ENCODE results near the gene NAA15. TPM values are rescaled to one million over a fixed set of nuclear protein-coding genes. Genes with fewer than 3 reads are reported as not detected.
"Not testable (repeated sequence)": the region's sequence is repeated elsewhere in the genome, so short reads cannot be mapped to it uniquely, and the experiment has no call there.

Gene NAA15
- total RNA-seq, 4 donors from 2014 or later = 25.0 to 48.8 (median 37.2) TPM

DNA sequence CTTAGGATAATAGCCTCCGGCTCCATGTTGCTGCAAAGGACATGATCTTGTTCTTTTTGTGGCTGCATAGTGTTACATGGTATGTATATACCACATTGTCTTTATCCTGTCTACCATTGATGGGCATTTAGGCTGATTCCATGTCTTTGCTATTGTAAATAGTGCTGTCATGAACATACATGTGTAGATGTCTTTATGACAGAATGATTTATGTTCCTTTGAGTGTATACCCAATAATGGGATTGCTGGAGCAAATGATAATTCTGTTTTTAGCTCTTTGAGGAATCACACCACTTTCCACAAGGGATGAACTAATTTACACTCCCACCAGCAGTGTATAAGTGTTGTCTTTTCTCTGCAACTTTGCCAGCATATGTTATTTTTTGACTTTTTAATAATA, 157.2 kb downstream of the NAA15 start:
- no peak for TF ChIP-seq POLR2A (IDR thresholded peaks at IDR 0.05)
- TF ChIP-seq, protein P1, sequence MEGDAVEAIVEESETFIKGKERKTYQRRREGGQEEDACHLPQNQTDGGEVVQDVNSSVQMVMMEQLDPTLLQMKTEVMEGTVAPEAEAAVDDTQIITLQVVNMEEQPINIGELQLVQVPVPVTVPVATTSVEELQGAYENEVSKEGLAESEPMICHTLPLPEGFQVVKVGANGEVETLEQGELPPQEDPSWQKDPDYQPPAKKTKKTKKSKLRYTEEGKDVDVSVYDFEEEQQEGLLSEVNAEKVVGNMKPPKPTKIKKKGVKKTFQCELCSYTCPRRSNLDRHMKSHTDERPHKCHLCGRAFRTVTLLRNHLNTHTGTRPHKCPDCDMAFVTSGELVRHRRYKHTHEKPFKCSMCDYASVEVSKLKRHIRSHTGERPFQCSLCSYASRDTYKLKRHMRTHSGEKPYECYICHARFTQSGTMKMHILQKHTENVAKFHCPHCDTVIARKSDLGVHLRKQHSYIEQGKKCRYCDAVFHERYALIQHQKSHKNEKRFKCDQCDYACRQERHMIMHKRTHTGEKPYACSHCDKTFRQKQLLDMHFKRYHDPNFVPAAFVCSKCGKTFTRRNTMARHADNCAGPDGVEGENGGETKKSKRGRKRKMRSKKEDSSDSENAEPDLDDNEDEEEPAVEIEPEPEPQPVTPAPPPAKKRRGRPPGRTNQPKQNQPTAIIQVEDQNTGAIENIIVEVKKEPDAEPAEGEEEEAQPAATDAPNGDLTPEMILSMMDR (IDR thresholded peaks at IDR 0.05 in 4 of 5, conservative IDR thresholded peaks at IDR 0.05 in 1 of 5) = no peak
- peaks cover 25 to 32% of the 10 kb centered on the region in 2 donors for H3K4me1 ChIP-seq
- DNase-seq (no peak), ATAC-seq (no peak)
- intact Hi-C loops (cut with DNase I; ENCODE audit: low total_unique reads) = loop anchor here (10.0 kb wide), 2 partner anchors 374 to 696 kb away; partner anchors contain the start of gene MAML3
- no peak overlapping the region for H3K4me3 ChIP-seq
- no peak overlapping the region for H3K27ac ChIP-seq
- H3K9me3 ChIP-seq = no peaks in the 10 kb centered on the region
- in situ Hi-C loops (cut with MboI; ENCODE audit: low sequenced_read_pairs in 4 of 4) = no loop called here
- no peaks in the 10 kb centered on the region for H3K36me3 ChIP-seq
- no peaks in the 10 kb centered on the region for H3K27me3 ChIP-seq

DNA sequence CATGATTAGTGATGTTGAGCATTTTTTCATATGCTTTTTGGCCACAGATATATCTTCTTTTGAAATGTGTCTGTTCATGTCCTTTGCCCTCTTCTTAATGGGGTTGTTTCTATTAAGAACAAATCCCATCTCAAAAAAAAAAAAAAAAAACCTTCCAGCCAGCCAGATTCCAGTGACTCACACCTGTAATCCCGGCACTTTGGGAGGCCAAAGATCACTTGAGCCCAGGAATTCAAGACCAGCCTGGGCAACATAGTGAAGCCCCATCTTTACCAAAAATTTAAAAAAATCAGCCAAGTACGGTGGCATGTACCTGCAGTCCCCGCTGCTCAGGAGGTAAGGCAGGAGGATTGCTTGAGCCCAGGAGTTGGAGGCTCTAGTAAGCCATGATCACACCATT, 157.7 kb downstream of the NAA15 start:
- TF ChIP-seq, protein P1 (IDR thresholded peaks at IDR 0.05 in 4 of 5, conservative IDR thresholded peaks at IDR 0.05 in 1 of 5) = no peak
- no peak for TF ChIP-seq POLR2A (IDR thresholded peaks at IDR 0.05)
- Histone ChIP-seq H3K27ac (no peak overlapping the region), H3K9me3 (no peaks in the 10 kb centered on the region), H3K27me3 (no peaks in the 10 kb centered on the region), H3K4me1 (peaks cover 25 to 32% of the 10 kb centered on the region in 2 donors), H3K4me3 (no peak overlapping the region), H3K36me3 (no peaks in the 10 kb centered on the region)
- intact Hi-C loops (cut with DNase I; ENCODE audit: low total_unique reads) = loop anchor here (10.0 kb wide), 2 partner anchors 374 to 696 kb away; partner anchors contain the start of gene MAML3
- DNase-seq = no peak
- in situ Hi-C loops (cut with MboI; ENCODE audit: low sequenced_read_pairs in 4 of 4) = no loop called here
- no peak for ATAC-seq

DNA sequence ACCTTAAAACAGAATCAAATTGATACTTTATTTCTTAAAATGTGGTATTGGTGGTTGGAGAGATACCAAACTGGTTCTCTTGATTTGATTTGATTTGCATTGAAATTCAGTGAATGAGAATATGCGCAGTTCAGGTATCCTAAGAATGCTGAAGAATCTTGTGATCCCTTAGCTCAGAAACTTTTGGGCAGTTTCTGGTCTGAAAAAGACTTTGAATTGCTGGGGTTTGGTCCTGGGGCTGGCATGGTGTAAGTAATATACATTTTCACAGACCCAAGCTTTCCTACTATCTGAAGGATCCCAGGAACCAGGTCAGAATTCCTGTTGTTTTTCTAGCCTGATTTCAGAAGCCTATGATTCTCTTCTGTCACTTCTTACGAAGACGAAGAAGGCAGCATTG, 159.3 kb downstream of the NAA15 start:
- H3K9me3 ChIP-seq = no peaks in the 10 kb centered on the region
- no peak overlapping the region for H3K4me3 ChIP-seq
- no peak for TF ChIP-seq POLR2A (IDR thresholded peaks at IDR 0.05)
- TF ChIP-seq, protein P1 (IDR thresholded peaks at IDR 0.05 in 4 of 5, conservative IDR thresholded peaks at IDR 0.05 in 1 of 5) = no peak
- no peak overlapping the region for H3K27ac ChIP-seq
- ATAC-seq (no peak), DNase-seq (no peak)
- in situ Hi-C loops (cut with MboI; ENCODE audit: low sequenced_read_pairs in 4 of 4) (loop anchor here in 1 of 4 donors (10.0 kb wide), 1 partner anchor 46 kb away; no protein-coding TSS in a partner anchor), intact Hi-C loops (cut with DNase I; ENCODE audit: low total_unique reads) (no loop called here)
- H3K36me3 ChIP-seq = no peaks in the 10 kb centered on the region
- H3K27me3 ChIP-seq = no peaks in the 10 kb centered on the region
- peaks cover 12 to 21% of the 10 kb centered on the region in 2 donors for H3K4me1 ChIP-seq

DNA sequence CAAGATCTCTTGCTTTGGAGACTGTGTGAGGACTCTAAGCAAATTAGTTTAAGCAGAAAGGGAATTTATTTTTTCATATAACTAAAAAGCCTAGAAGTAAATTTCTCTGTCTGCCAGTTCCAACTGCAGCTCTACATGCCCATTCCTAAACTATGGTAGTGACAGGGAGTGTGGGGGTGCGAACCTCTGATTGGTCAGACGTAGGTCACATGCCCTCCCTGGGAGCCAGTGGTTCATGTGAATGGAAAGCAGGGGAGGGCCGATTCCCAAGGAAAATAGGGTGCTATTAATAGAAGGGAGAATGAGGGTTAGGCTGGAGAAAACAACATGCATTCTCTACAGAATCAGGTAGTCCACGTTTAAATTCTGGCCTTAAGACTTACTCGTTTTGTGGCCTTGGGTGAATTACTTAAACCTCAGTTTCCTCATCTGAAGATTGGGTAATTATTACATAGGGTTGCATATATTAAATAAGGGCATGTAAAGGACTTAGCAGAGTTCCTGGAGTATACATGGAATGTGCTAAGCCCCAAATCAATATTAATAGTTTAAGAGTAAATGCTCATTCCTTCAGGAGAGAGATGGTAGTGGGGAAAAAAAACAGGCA, 159.8 kb downstream of the NAA15 start:
- no peak for DNase-seq
- H3K4me1 ChIP-seq = peaks cover 11 to 16% of the 10 kb centered on the region in 2 donors

DNA sequence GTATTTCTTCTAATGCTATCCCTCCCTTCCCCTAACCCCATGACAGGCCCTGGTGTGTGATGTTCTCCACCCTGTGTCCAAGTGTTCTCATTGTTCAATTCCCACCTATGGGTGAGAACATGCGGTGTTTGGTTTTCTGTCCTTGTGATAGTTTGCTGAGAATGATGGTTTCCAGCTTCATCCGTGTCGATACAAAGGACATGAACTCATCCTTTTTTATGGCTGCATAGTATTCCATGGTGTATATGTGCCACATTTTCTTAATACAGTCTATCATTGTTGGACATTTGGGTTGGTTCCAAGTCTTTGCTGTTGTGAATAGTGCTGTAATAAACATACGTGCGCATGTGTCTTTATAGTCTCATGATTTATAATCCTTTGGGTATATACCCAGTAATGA, 163.2 kb downstream of the NAA15 start:
- H3K4me1 ChIP-seq; H3K27ac ChIP-seq; H3K9me3 ChIP-seq; H3K27me3 ChIP-seq; intact Hi-C loops (cut with DNase I; ENCODE audit: low total_unique reads); H3K36me3 ChIP-seq; DNase-seq; ATAC-seq; H3K4me3 ChIP-seq: not testable (repeated sequence)
- in situ Hi-C loops (cut with MboI; ENCODE audit: low sequenced_read_pairs in 4 of 4) = loop anchor here in 1 of 4 donors (10.0 kb wide), 1 partner anchor 50 kb away; no protein-coding TSS in a partner anchor

More for the DNA sequence above, 159.8 kb downstream of the NAA15 start:
- H3K27me3 ChIP-seq = no peaks in the 10 kb centered on the region
- in situ Hi-C loops (cut with MboI; ENCODE audit: low sequenced_read_pairs in 4 of 4) = loop anchor here in 1 of 4 donors (10.0 kb wide), 1 partner anchor 46 kb away; no protein-coding TSS in a partner anchor
- H3K4me3 ChIP-seq = no peak overlapping the region
- no peak for ATAC-seq
- no peaks in the 10 kb centered on the region for H3K36me3 ChIP-seq
- no peak overlapping the region for H3K27ac ChIP-seq
- H3K9me3 ChIP-seq = no peaks in the 10 kb centered on the region
- TF ChIP-seq, protein P1 (IDR thresholded peaks at IDR 0.05 in 4 of 5, conservative IDR thresholded peaks at IDR 0.05 in 1 of 5) = no peak
- no peak for TF ChIP-seq POLR2A (IDR thresholded peaks at IDR 0.05)
- intact Hi-C loops (cut with DNase I; ENCODE audit: low total_unique reads) = no loop called here

Measured in gastrocnemius medialis (tissue), 4 donors.